ENCODE results near the gene KRTAP10-1. TPM values are rescaled to one million over a fixed set of nuclear protein-coding genes. Genes with fewer than 3 reads are reported as not detected.

Gene KRTAP10-1
- total RNA-seq, 1 experiment from 2014 or later, result not detected

DNA sequence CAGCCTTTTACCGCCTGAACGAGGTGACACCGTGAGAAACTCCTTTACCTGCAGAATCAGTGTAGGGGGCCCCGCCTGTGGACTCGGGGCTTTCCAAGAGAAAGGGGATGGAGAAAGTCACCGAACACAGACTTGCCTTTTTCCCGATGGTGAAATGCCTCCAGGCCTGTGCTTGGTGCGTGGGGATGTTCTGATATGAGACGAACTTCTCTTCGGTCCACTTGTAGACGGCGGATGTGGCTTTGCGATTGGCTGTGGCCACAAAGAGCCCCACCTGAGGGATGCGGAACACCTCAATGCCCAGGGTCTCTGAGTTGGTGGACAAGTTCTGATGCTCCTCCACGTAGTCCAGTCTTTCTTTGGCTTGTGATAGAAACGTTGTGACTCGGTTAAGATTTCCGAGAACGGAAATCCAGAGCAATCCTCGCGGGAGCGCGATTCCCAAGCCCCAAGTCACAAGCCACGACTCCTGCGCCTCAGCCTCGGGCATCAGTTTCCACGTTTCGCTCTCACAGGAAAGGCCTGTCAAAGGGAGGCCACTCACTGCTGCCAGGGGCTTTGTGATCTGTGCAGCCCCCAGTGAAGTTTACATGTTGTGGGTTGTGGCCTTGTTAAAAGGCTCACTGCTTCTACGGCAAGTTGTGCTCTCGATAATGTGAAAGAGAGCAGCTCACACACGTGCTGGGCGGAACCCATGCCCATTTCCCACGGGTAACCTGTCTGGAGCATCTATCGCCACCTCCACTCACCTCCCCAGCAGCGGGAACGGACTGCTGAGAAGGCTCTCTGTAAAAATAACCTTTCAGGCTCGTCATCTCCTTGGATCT lies 12.6 kb downstream of the KRTAP10-1 start:
- no peaks in the 10 kb centered on the region for H3K4me1 ChIP-seq (ENCODE audit: insufficient read depth, low read length)
- no peak overlapping the region for H3K4me2 ChIP-seq (ENCODE audit: low read length)
- no peak overlapping the region for H3K4me3 ChIP-seq (ENCODE audit: low read length)
- intact Hi-C loops (cut with micrococcal nuclease), result no loop called here
- no peaks in the 10 kb centered on the region for H3K27me3 ChIP-seq (ENCODE audit: low read length)
- ChIA-PET POLR2A (ENCODE audit: unreplicated experiment) (no interaction called here), CTCF (no interaction called here)
- no peaks in the 10 kb centered on the region for H3F3A ChIP-seq (ENCODE audit: low read length, unreplicated experiment)
- no peak for DNase-seq
- no peak overlapping the region for H3K27ac ChIP-seq (ENCODE audit: low read length)
- H2AFZ ChIP-seq (ENCODE audit: low read length), result no peak overlapping the region
- H4K20me1 ChIP-seq (ENCODE audit: low read length), result no peaks in the 10 kb centered on the region
- H3K9me2 ChIP-seq (replicated peaks; ENCODE audit: low read length), result no peaks in the 10 kb centered on the region
- no peaks in the 10 kb centered on the region; the same call in 1 of the 2 replicates for H3K36me3 ChIP-seq (ENCODE audit: low read depth, low read length)
- TF ChIP-seq EZH2phosphoT487 (IDR thresholded peaks at IDR 0.05; ENCODE audit: borderline replicate concordance, low read length), result no peak
- TF ChIP-seq, protein P1, sequence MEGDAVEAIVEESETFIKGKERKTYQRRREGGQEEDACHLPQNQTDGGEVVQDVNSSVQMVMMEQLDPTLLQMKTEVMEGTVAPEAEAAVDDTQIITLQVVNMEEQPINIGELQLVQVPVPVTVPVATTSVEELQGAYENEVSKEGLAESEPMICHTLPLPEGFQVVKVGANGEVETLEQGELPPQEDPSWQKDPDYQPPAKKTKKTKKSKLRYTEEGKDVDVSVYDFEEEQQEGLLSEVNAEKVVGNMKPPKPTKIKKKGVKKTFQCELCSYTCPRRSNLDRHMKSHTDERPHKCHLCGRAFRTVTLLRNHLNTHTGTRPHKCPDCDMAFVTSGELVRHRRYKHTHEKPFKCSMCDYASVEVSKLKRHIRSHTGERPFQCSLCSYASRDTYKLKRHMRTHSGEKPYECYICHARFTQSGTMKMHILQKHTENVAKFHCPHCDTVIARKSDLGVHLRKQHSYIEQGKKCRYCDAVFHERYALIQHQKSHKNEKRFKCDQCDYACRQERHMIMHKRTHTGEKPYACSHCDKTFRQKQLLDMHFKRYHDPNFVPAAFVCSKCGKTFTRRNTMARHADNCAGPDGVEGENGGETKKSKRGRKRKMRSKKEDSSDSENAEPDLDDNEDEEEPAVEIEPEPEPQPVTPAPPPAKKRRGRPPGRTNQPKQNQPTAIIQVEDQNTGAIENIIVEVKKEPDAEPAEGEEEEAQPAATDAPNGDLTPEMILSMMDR (conservative IDR thresholded peaks at IDR 0.05; ENCODE audit: low read depth, low read length), result no peak
- TF ChIP-seq EZH2 (IDR thresholded peaks at IDR 0.05; ENCODE audit: low read length, unreplicated experiment), result no peak
- peaks cover 8% of the 10 kb centered on the region; the same call in 1 of the 2 replicates for H3K9me3 ChIP-seq (ENCODE audit: low read length)
- no peaks in the 10 kb centered on the region for H3K79me2 ChIP-seq (ENCODE audit: low read length)
- no peak for ATAC-seq
- no TSS peak for BruUV-seq (replicated peaks)
- H3K9ac ChIP-seq (ENCODE audit: low read length), result no peak overlapping the region

- ChIA-PET POLR2A (ENCODE audit: unreplicated experiment) (no interaction called here), CTCF (no interaction called here)
- Histone ChIP-seq H4K20me1 (ENCODE audit: low read length) (no peaks in the 10 kb centered on the region), H2AFZ (ENCODE audit: low read length) (no peak overlapping the region), H3K4me1 (ENCODE audit: insufficient read depth, low read length) (no peaks in the 10 kb centered on the region), H3K4me3 (ENCODE audit: low read length) (no peak overlapping the region), H3K4me2 (ENCODE audit: low read length) (no peak overlapping the region), H3K27me3 (ENCODE audit: low read length) (no peaks in the 10 kb centered on the region), H3K27ac (ENCODE audit: low read length) (no peak overlapping the region), H3K36me3 (ENCODE audit: low read depth, low read length) (no peaks in the 10 kb centered on the region; the same call in 1 of the 2 replicates), H3K9me3 (ENCODE audit: low read length) (peaks cover 8% of the 10 kb centered on the region; the same call in 1 of the 2 replicates), H3F3A (ENCODE audit: low read length, unreplicated experiment) (no peaks in the 10 kb centered on the region), H3K79me2 (ENCODE audit: low read length) (no peaks in the 10 kb centered on the region), H3K9ac (ENCODE audit: low read length) (no peak overlapping the region), H3K9me2 (replicated peaks; ENCODE audit: low read length) (no peaks in the 10 kb centered on the region)
- ATAC-seq (no peak), DNase-seq (no peak)
- intact Hi-C loops (cut with micrococcal nuclease), result no loop called here
- BruUV-seq (replicated peaks), result no TSS peak
- TF ChIP-seq, protein P1 (conservative IDR thresholded peaks at IDR 0.05; ENCODE audit: low read depth, low read length), result no peak
- TF ChIP-seq EZH2phosphoT487 (IDR thresholded peaks at IDR 0.05; ENCODE audit: borderline replicate concordance, low read length), result no peak
- TF ChIP-seq EZH2 (IDR thresholded peaks at IDR 0.05; ENCODE audit: low read length, unreplicated experiment), result no peak
Measured at GRCh38 chr21:44526096-44526997, 13.6 kb downstream of the KRTAP10-1 start.
